Measurements from ENCODE around the gene FBXO34.
"Not testable (repeated sequence)": the region's sequence is repeated elsewhere in the genome, so short reads cannot be mapped to it uniquely, and the experiment has no call there.

DNA sequence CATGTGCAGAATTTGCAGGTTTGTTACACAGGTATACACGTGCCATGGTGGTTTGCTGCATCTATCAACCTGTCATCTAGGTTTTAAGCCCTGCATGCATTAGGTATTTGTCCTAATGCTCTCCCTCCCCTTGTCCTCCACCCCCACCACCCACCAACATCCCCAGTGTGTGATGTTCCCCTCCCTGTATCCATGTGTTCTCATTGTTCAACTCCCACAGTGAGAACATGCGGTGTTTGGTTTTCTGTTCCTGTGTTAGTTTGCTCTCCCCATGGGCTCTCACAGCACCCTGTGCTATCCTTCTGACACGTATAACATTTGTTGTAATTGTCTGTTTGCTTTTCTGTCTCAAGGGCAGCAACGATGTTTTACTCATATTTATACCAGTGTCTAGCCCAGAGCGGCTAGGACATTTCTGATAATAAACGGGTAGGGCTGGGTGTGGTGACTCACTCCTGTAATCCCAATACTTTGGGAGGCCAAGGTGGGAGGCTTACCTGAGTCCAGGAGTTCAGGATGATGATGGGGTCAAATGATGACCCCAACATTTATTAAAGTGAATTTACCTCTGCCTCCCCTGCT is 73.5 kb downstream of the FBXO34 start:
- TF ChIP-seq, protein P1, sequence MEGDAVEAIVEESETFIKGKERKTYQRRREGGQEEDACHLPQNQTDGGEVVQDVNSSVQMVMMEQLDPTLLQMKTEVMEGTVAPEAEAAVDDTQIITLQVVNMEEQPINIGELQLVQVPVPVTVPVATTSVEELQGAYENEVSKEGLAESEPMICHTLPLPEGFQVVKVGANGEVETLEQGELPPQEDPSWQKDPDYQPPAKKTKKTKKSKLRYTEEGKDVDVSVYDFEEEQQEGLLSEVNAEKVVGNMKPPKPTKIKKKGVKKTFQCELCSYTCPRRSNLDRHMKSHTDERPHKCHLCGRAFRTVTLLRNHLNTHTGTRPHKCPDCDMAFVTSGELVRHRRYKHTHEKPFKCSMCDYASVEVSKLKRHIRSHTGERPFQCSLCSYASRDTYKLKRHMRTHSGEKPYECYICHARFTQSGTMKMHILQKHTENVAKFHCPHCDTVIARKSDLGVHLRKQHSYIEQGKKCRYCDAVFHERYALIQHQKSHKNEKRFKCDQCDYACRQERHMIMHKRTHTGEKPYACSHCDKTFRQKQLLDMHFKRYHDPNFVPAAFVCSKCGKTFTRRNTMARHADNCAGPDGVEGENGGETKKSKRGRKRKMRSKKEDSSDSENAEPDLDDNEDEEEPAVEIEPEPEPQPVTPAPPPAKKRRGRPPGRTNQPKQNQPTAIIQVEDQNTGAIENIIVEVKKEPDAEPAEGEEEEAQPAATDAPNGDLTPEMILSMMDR (IDR thresholded peaks at IDR 0.05), result not testable (repeated sequence)
- TF ChIP-seq EP300, POLR2A, POLR2AphosphoS5 (IDR thresholded peaks at IDR 0.05): not testable (repeated sequence)

Measured in suprapubic skin (tissue), 4 donors.